WTC11 (cell line): ENCODE results near the gene ADGRV1. TPM values are rescaled to one million over a fixed set of nuclear protein-coding genes. Genes with fewer than 3 reads are reported as not detected.

Source experiments
- ATAC-seq: fragments of 200-7000 bp; cut with Tn5 transposase; 2 replicates; pipeline ENCODE4 v1.10.0; 2021; ENCODE audit warnings: mild to moderate bottlenecking, moderate library complexity
- CTCF ChIA-PET: fragments of 300-600 bp; sonication (Branson Sonifier 250); formaldehyde crosslinking; loops from one replicate; lab custom pipeline; 2021; ENCODE audit warnings: antibody characterized with exemption; lab: Charles Lee
- POLR2A ChIA-PET: fragments of 350-600 bp; sonication (Branson Sonifier 250); formaldehyde crosslinking; loops from one replicate; lab custom pipeline; 2021; ENCODE audit warnings: antibody characterized with exemption; lab: Charles Lee
- DNase-seq: peaks from one replicate; pipeline ENCODE4 v3.0.0; 2021; ENCODE audit warnings: low spot score
- H3K27ac Mint-ChIP-seq: 2 replicates; pipeline ENCODE4 v1.8.0; 2021; ENCODE audit warnings: mixed read lengths
- H3K27me3 Mint-ChIP-seq: 2 replicates; pipeline ENCODE4 v1.8.0; 2021; ENCODE audit warnings: low read depth, mild to moderate bottlenecking, moderate library complexity, mixed read lengths
- H3K36me3 Mint-ChIP-seq: 2 replicates; pipeline ENCODE4 v1.8.0; 2021; ENCODE audit warnings: mixed read lengths
- H3K4me1 Mint-ChIP-seq: 2 replicates; pipeline ENCODE4 v1.8.0; 2022; ENCODE audit warnings: mixed read lengths
- H3K4me3 Mint-ChIP-seq: 2 replicates; pipeline ENCODE4 v1.8.0; 2021; ENCODE audit warnings: mild to moderate bottlenecking, moderate library complexity, mixed read lengths
- H3K9me3 Mint-ChIP-seq: 2 replicates; pipeline ENCODE4 v1.8.0; 2021; ENCODE audit warnings: mixed read lengths
- AR ChIP-seq: fragments of 250-450 bp; sonication (Bioruptor Pico); IDR thresholded peaks from 2 replicates; pipeline ENCODE4 v1.9.0; 2021; ENCODE audit warnings: mild to moderate bottlenecking
- ATF2 ChIP-seq: sonication (generic); formaldehyde crosslinking; IDR thresholded peaks from 2 replicates; pipeline ENCODE4 v1.8.1; 2022; ENCODE audit warnings: low read depth, missing genetic modification reagents, borderline replicate concordance
- CREM ChIP-seq: sonication (generic); formaldehyde crosslinking; IDR thresholded peaks from 2 replicates; pipeline ENCODE4 v1.8.1; 2022; ENCODE audit warnings: mild to moderate bottlenecking, missing genetic modification reagents, moderate library complexity
- E2F4 ChIP-seq: sonication (generic); formaldehyde crosslinking; IDR thresholded peaks from 2 replicates; pipeline ENCODE4 v1.8.1; 2022; ENCODE audit warnings: low read depth, mild to moderate bottlenecking, moderate library complexity, missing genetic modification reagents, borderline replicate concordance
- FOXJ3 ChIP-seq: sonication (generic); formaldehyde crosslinking; IDR thresholded peaks from 2 replicates; pipeline ENCODE4 v1.9.0; 2021; ENCODE audit warnings: missing genetic modification reagents, mild to moderate bottlenecking, borderline replicate concordance
- FOXP4 ChIP-seq: sonication (generic); formaldehyde crosslinking; IDR thresholded peaks from 2 replicates; pipeline ENCODE4 v1.8.0; 2022; ENCODE audit warnings: mild to moderate bottlenecking, missing genetic modification reagents
- GTF2I ChIP-seq: fragments of 250-450 bp; sonication (Bioruptor Pico); conservative IDR thresholded peaks from 2 replicates; pipeline ENCODE4 v1.4.0; 2021; ENCODE audit warnings: mild to moderate bottlenecking
- HMGXB4 ChIP-seq: sonication (generic); formaldehyde crosslinking; IDR thresholded peaks from 2 replicates; pipeline ENCODE4 v1.8.1; 2023; ENCODE audit warnings: mild to moderate bottlenecking, moderate library complexity, missing genetic modification reagents
- JAZF1 ChIP-seq: fragments of 250-450 bp; sonication (Bioruptor Pico); IDR thresholded peaks from 2 replicates; pipeline ENCODE4 v1.9.0; 2021; ENCODE audit warnings: moderate library complexity, mild to moderate bottlenecking, inconsistent platforms
- NFE2L1 ChIP-seq: sonication (generic); formaldehyde crosslinking; IDR thresholded peaks from 2 replicates; pipeline ENCODE4 v1.8.1; 2023; ENCODE audit warnings: missing genetic modification reagents
- NR3C1 ChIP-seq: sonication (generic); formaldehyde crosslinking; conservative IDR thresholded peaks from 2 replicates; pipeline ENCODE4 v1.8.1; 2023; ENCODE audit warnings: low read depth, mild to moderate bottlenecking, missing genetic modification reagents
- OVOL2 ChIP-seq: fragments of 250-450 bp; sonication (Bioruptor Pico); IDR thresholded peaks from 2 replicates; pipeline ENCODE4 v1.9.0; 2021; ENCODE audit warnings: mild to moderate bottlenecking, borderline replicate concordance
- SMAD4 ChIP-seq: sonication (generic); formaldehyde crosslinking; IDR thresholded peaks from 2 replicates; pipeline ENCODE4 v1.8.0; 2022; ENCODE audit warnings: mild to moderate bottlenecking, missing genetic modification reagents
- SP1 ChIP-seq: sonication (generic); formaldehyde crosslinking; conservative IDR thresholded peaks from 2 replicates; pipeline ENCODE4 v1.8.1; 2022; ENCODE audit warnings: missing genetic modification reagents
- TCF7 ChIP-seq: sonication (generic); formaldehyde crosslinking; IDR thresholded peaks from 2 replicates; pipeline ENCODE4 v1.8.0; 2022; ENCODE audit warnings: mild to moderate bottlenecking, low read depth, missing genetic modification reagents, moderate library complexity
- TEAD4 ChIP-seq: sonication (generic); formaldehyde crosslinking; IDR thresholded peaks from 2 replicates; pipeline ENCODE4 v1.8.0; 2022; ENCODE audit warnings: mild to moderate bottlenecking, missing genetic modification reagents
- USF1 ChIP-seq: sonication (generic); formaldehyde crosslinking; IDR thresholded peaks from 2 replicates; pipeline ENCODE4 v1.8.0; 2022; ENCODE audit warnings: mild to moderate bottlenecking, missing genetic modification reagents
- ZNF138 ChIP-seq: sonication (generic); formaldehyde crosslinking; conservative IDR thresholded peaks from 2 replicates; pipeline ENCODE4 v1.8.1; 2022; ENCODE audit warnings: mild to moderate bottlenecking, moderate library complexity, missing genetic modification reagents
- ZNF219 ChIP-seq: sonication (generic); formaldehyde crosslinking; IDR thresholded peaks from 2 replicates; pipeline ENCODE4 v1.8.0; 2023; ENCODE audit warnings: missing genetic modification reagents, mild to moderate bottlenecking, borderline replicate concordance
- ZNF317 ChIP-seq: sonication (generic); formaldehyde crosslinking; IDR thresholded peaks from 2 replicates; pipeline ENCODE4 v1.8.1; 2023; ENCODE audit warnings: low read depth, mild to moderate bottlenecking, moderate library complexity, missing genetic modification reagents, borderline replicate concordance
- ZNF423 ChIP-seq: fragments of 250-450 bp; sonication (Bioruptor Pico); IDR thresholded peaks from 2 replicates; pipeline ENCODE4 v2.1.2; 2022; ENCODE audit warnings: mild to moderate bottlenecking, moderate library complexity
- ZNF671 ChIP-seq: fragments of 250-450 bp; sonication (Bioruptor Pico); IDR thresholded peaks from 2 replicates; pipeline ENCODE4 v1.8.0; 2021; ENCODE audit warnings: mild to moderate bottlenecking
- total RNA-seq: library from RNA; stranded (reverse); gene quantifications from 3 replicates; pipeline ENCODE4 v1.2.3, GENCODE V29; 2021

Gene ADGRV1
- total RNA-seq, 1 experiment from 2014 or later = 74.5 TPM

- TF ChIP-seq FOXP4 = no peak
- no peak for TF ChIP-seq USF1 (CRISPR knock-in tag)
- no peak for TF ChIP-seq NFE2L1 (CRISPR knock-in tag)
- no peak for TF ChIP-seq TCF7 (CRISPR knock-in tag)
- TF ChIP-seq FOXJ3 (CRISPR knock-in tag) = no peak
- no peak for TF ChIP-seq ZNF423 (CRISPR knock-in tag)
- TF ChIP-seq NR3C1 (CRISPR knock-in tag) = no peak
- no peak for TF ChIP-seq JAZF1
- TF ChIP-seq E2F4 (CRISPR knock-in tag) = no peak
- no peak for TF ChIP-seq HMGXB4 (CRISPR knock-in tag)
- TF ChIP-seq AR (CRISPR knock-in tag) = no peak
Measured at GRCh38 chr5:90854169-90854568, 295.6 kb downstream of the ADGRV1 start (continued).

GRCh38 chr5:90855296-90856010 is 296.9 kb downstream of the ADGRV1 start:
- TF ChIP-seq GTF2I = no peak
- CTCF ChIA-PET = no interaction called here
- Mint-ChIP-seq H3K27me3 (no peaks in the 10 kb centered on the region), H3K4me3 (no peak overlapping the region), H3K4me1 (no peaks in the 10 kb centered on the region), H3K36me3 (no peaks in the 10 kb centered on the region), H3K27ac (no peak overlapping the region), H3K9me3 (no peaks in the 10 kb centered on the region)
- POLR2A ChIA-PET = interaction anchor here (0.6 kb wide), 1 partner anchor 268 kb away, joined by 3 read pairs; no protein-coding TSS in a partner anchor
- ATAC-seq (no peak), DNase-seq (no peak)

- no peaks in the 10 kb centered on the region for H3K9me3 Mint-ChIP-seq
- H3K4me1 Mint-ChIP-seq = no peaks in the 10 kb centered on the region
- DNase-seq (no peak), ATAC-seq (no peak)
- ChIA-PET CTCF (interaction anchor here (0.9 to 1.0 kb wide), 2 partner anchors 59 to 557 kb away, joined by 3 read pairs; no protein-coding TSS in a partner anchor), POLR2A (interaction anchor here (0.6 kb wide), 1 partner anchor 519 kb away, joined by 7 read pairs; no protein-coding TSS in a partner anchor)
- H3K27me3 Mint-ChIP-seq = no peaks in the 10 kb centered on the region
- no peak overlapping the region for H3K4me3 Mint-ChIP-seq
- no peak overlapping the region; the same call in 1 of the 2 replicates for H3K27ac Mint-ChIP-seq
- H3K36me3 Mint-ChIP-seq = peaks cover 4% of the 10 kb centered on the region
- no peak for TF ChIP-seq OVOL2 (CRISPR knock-in tag)
- TF ChIP-seq CREM (CRISPR knock-in tag) = no peak
- no peak for TF ChIP-seq ZNF219 (CRISPR knock-in tag)
- TF ChIP-seq ZNF671 (CRISPR knock-in tag) = no peak
- no peak for TF ChIP-seq ZNF317
- no peak for TF ChIP-seq TEAD4
- TF ChIP-seq ATF2 (CRISPR knock-in tag) = no peak
- no peak for TF ChIP-seq ZNF138 (CRISPR knock-in tag)
- no peak for TF ChIP-seq SMAD4
- no peak for TF ChIP-seq SP1 (CRISPR knock-in tag)
Measured at GRCh38 chr5:90861843-90862586, 303.4 kb downstream of the ADGRV1 start.
